ENCODE measurements around the gene EYA4.

Gene EYA4

GRCh38 chr6:133242637-133243585 lies 1.8 kb downstream of the EYA4 start:
- no peak for ATAC-seq
- DNase-seq = no peak

DNA sequence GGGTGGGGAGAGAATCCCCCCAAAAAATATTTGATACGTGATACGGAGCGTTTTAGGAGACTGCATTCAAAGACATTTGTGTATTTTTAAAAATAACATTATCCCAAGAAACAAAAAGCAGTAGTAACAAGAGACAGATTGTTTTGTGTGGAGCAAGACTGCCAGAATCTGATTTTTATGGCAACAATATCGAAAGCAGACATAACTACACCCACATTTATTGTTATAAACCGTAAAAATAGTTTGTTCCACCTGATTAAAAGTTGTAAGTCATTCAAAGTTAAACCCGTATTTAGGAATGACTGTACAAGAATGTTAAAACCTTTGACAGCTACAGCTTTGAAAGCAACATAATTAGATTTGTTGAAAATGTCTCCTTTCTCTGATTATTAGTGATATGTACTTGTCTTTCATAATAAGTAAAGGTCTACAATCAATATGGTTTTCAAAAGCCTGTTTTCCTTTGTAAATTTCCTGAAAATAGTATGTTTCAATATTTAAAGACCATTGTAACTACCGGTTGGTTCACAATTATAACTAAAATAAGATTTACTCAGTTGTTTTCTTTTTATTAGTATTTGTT lies 2.7 kb downstream of the EYA4 start:
- DNase-seq (no peak), ATAC-seq (no peak)

DNA sequence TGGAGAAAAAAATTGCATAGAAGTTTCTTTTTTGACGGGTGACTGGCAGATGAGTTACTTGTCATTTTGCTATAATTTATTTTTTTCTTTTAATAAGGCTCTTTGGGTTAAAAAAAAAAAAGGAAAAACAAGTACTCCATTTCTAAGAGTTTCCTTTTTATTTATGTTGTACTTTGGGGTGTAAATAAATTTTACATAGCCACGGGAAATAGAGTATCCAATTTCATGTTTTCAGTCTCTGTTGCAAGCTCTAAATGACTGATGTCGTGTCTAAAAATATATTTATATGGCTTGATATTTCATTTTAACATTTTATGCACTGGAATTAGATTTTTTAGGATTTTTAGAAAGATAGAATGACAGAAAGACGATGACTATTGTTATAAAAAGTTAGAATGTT lies 3.4 kb downstream of the EYA4 start:
- DNase-seq = no peak

DNA sequence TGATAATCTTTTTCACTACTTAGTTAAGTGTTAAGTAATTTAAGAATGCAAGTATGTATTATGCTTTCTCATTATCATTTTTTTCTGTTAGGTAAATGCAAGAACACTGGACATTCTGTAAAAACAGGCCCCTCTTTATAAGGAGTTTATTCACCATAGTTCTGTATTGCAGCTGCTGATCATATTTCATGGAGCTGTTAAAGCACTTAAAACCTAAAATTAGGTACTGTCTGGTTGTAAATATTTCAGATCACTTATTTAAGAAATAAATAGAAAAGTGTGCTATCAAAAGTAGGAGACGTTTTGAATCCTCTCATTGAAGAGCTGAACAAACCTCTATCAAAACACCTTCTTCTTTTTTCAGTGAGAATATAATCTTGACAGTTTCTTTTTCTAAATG lies 3.9 kb downstream of the EYA4 start:
- no peak for DNase-seq

More for the DNA sequence above, 3.4 kb downstream of the EYA4 start:
- no peak for ATAC-seq

GRCh38 chr6:133245422-133245903 lies 4.3 kb downstream of the EYA4 start:
- DNase-seq = no peak
- ATAC-seq = no peak

More for the DNA sequence above, 3.9 kb downstream of the EYA4 start:
- ATAC-seq = no peak

GRCh38 chr6:133247581-133247980 lies 6.4 kb downstream of the EYA4 start:
- ATAC-seq = no peak
- DNase-seq = no peak

DNA sequence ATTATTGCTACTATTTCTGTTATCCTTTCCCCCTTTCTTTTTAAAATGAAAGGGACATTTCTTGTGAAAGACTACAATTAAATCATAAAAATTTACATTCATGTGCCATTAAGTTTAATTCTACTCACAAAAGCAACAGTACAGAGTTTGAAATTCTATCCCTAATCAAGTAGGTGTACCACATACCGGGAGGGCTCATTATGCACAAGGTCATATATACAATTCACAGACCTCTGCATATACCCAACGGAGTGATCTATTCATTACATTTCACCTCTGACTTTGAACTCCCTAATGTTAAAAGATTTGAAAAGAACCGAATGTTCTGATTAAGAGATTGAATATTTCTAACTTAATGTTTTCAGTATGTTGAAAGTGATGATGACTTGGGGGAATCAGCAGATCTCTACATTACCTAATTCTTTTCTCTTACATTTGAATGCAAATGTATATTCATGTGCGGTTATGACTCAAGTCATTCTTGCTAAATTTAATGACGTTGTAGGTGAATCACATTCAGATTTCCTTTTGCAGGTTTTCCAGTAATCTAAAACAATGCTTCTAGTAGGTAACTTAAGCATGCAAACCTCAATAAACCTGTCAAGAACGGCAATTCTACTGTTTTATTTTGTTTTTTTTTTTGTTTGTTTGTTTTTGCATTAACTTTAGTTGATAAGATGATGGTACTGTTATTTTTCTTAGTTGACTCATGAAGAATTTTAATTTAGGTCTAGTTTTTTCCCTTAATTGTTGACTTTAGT lies 7.3 kb downstream of the EYA4 start:
- no peak for DNase-seq
- ATAC-seq = no peak

DNA sequence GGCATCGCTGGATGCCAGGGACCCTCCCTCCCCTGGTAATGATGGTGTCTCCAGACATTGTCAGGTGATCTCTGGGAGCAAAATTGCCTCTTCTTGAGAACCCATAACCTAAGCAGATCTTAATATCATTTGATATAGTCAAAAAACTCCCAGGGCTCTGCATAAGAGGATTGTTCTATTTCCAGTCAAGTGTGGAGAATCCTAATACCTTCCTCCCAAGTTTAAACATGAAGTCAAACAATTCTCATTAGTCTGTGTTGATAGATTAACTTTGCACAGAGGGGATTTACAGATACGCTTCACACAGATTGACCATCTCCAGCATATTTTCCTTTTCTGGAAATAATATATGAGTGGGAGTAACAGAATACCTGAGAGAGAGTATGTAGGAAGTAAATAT lies 10.5 kb downstream of the EYA4 start:
- DNase-seq = no peak
- no peak for ATAC-seq

GRCh38 chr6:133254552-133255228 lies 13.5 kb downstream of the EYA4 start:
- DNase-seq (no peak), ATAC-seq (no peak)

- ATAC-seq (no peak), DNase-seq (no peak)
These were observed 16.5 kb downstream of the EYA4 start for GRCh38 chr6:133257545-133258105.

- DNase-seq (no peak), ATAC-seq (no peak)
These were observed 18.4 kb downstream of the EYA4 start for GRCh38 chr6:133259561-133259960.

GRCh38 chr6:133262804-133263203 lies 21.6 kb downstream of the EYA4 start:
- DNase-seq (no peak), ATAC-seq (no peak)

- DNase-seq (no peak), ATAC-seq (no peak)
These were observed 23.9 kb downstream of the EYA4 start for GRCh38 chr6:133265066-133265465.

GRCh38 chr6:133266186-133266585 lies 25.0 kb downstream of the EYA4 start:
- no peak for ATAC-seq
- DNase-seq = no peak

GRCh38 chr6:133268621-133269020 lies 27.5 kb downstream of the EYA4 start:
- no peak for ATAC-seq
- no peak for DNase-seq

GRCh38 chr6:133274813-133275212 lies 33.7 kb downstream of the EYA4 start:
- no peak for ATAC-seq
- no peak for DNase-seq

DNA sequence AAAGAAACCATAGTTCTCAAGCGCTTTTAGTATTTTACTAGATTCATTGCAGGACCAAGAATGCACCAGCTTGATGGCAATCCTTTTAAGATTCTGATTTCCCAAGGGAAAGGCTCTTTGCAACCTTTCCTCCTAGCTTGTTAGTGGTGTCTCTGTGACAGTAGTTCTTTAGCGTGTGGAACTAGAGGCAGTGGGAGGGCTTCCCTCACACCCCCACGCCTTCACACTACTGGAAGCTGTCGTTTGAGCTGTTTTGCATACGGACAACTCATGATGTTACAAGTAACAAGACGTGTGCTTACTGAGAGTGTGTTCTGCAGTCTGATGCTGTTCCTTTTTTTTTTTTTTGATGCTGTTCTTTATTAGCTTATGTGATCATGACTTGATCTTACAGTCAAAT lies 34.1 kb downstream of the EYA4 start:
- ATAC-seq = no peak

GRCh38 chr6:133277228-133277899 lies 36.2 kb downstream of the EYA4 start:
- ATAC-seq (no peak), DNase-seq (no peak)

More for the DNA sequence above, 34.1 kb downstream of the EYA4 start:
- no peak for DNase-seq

DNA sequence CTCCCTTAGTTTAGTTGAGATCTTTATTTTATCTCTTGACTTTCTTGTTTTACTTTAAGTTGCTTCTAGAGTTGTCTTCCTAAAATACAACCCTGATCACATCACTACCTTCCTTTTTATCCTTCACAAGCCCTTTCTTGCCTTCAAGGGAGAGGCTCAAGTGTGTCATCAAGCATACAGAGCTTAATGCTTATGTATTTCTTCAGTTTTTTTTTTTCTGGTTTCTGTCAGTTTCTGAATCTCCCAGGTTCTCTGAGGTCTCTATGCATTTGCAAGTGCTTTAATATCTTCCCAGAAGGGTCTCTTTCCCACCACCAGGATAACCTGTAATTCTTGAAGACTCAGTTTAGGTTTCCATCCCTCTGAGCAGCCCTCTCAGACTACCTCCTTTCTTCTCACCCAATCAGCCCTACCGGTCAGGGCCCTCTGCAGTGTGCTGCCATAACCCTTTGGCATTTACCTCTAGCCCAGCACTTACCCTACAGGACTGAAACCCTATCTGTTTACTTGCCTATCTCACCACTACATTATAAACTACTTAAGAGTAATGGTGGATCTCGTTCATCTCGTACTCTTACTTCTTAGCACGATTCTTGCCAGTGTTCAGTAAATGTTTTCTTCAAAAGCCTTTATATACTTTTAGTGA lies 36.9 kb downstream of the EYA4 start:
- DNase-seq = no peak
- no peak for ATAC-seq

GRCh38 chr6:133286765-133287164 lies 45.6 kb downstream of the EYA4 start:
- ATAC-seq = no peak
- DNase-seq = no peak

DNA sequence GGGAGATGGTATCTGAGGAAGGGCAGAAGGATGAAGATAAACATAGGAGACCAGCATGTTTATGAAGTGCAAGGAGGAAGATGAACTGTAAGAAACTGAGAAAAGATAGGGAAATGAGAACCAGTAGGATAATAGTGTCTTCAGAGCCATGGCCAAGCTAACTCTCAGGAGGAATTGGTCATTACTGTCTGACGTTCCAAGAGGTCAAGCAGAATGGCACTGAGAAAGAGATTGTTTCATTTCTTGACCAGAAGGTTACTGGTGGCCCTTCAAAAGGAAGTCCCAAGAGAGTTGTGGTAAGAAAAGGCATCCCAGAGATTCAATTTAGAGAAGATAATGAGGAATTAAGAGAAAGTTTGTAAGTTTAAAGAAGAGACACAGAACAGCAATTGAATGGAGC lies 47.5 kb downstream of the EYA4 start:
- no peak for DNase-seq

More for the DNA sequence above, 47.5 kb downstream of the EYA4 start:
- no peak for ATAC-seq
